Stomach (tissue), 9 donors: ENCODE data around the gene TTLL8. TPM values are rescaled to one million over a fixed set of nuclear protein-coding genes. Genes with fewer than 3 reads are reported as not detected.
"Not testable (repeated sequence)": the region's sequence is repeated elsewhere in the genome, so short reads cannot be mapped to it uniquely, and the experiment has no call there.

ENCODE experiments used
- DNase-seq, 2 donors: peaks; one replicate each; pipeline versions ENCODE4 v3.0.0 to v3.0.0-alpha.2; 2013 to 2019
- H3K27ac ChIP-seq, 5 donors: fragments of 200-600 bp in 4 of 5; sonication (generic) in 4 of 5; one replicate each; pipeline ENCODE4 v1.5.1; 2013 to 2019; ENCODE audit warnings: mild to moderate bottlenecking in 1 of 5, moderate library complexity in 1 of 5
- H3K27me3 ChIP-seq, 3 donors: fragments of 200-600 bp; sonication (generic); one replicate each; pipeline ENCODE4 v1.5.1; 2017 to 2019; ENCODE audit warnings: mixed run types in 1 of 3
- H3K36me3 ChIP-seq, 4 donors: fragments of 200-600 bp; sonication (generic); 1 replicate in 3 of 4; 2 replicates in 1 of 4; pipeline ENCODE4 v1.5.1; 2016 to 2019
- H3K4me1 ChIP-seq, 4 donors: fragments of 200-600 bp; sonication (generic); one replicate each; pipeline ENCODE4 v1.5.1; 2016 to 2019
- H3K4me3 ChIP-seq, 4 donors: fragments of 200-600 bp; sonication (generic) in 3 of 4; one replicate each; pipeline ENCODE4 v1.5.1; 2016 to 2019; ENCODE audit warnings: mild to moderate bottlenecking in 1 of 4
- H3K9me3 ChIP-seq, 4 donors: fragments of 200-600 bp; sonication (generic); one replicate each; pipeline ENCODE4 v1.5.1; 2016 to 2019
- CTCF ChIP-seq, 7 experiments: fragments of 450-650 bp in 4 of 7; fragments of 200-600 bp in 3 of 7; sonication (generic) in 3 of 7; IDR thresholded peaks; one replicate each; pipeline ENCODE4 v1.5.1; 2016 to 2019; ENCODE audit warnings: antibody characterized with exemption in 7 of 7, control low read depth in 2 of 7, mild to moderate bottlenecking in 1 of 7
- EP300 ChIP-seq: sonication (generic); formaldehyde crosslinking; IDR thresholded peaks from one replicate; pipeline ENCODE4 v1.6.1; 2017; ENCODE audit warnings: antibody characterized with exemption
- POLR2A ChIP-seq, 4 donors: fragments of 450-650 bp; IDR thresholded peaks; one replicate each; pipeline ENCODE4 v1.6.1; 2016; ENCODE audit warnings: antibody characterized with exemption in 4 of 4, control low read depth in 2 of 4, mild to moderate bottlenecking in 1 of 4, moderate library complexity in 1 of 4
- POLR2AphosphoS5 ChIP-seq, 3 donors: sonication (generic); formaldehyde crosslinking; IDR thresholded peaks; one replicate each; pipeline ENCODE4 v1.6.1; 2016; ENCODE audit warnings: antibody characterized with exemption in 3 of 3
- WGBS, 5 donors: extraction: QIAGEN DNeasy Blood & Tissue Kit in 3 of 5; methylation state at CpG; one replicate each; pipeline versions ENCODE4 v1.1.5 to v1.1.7; 2013 to 2018; 5-methylcytosine and 5-hydroxymethylcytosine counted together
- intact Hi-C: fragments of 100-400 bp; cut with DNase I; formaldehyde crosslinking; loops from one replicate; pipeline ENCODE4 v1.15.1; 2023; ENCODE audit warnings: low total_unique reads
- polyA plus RNA-seq, 3 donors: library from polyadenylated mRNA; stranded (reverse); fragments of 200-250 nt; gene quantifications; one replicate each; pipeline ENCODE4 v1.2.3, GENCODE V29; 2013
- total RNA-seq, 5 donors: library from RNA; depleted of rRNA; stranded (reverse); fragments of >200 nt; gene quantifications; one replicate each; pipeline versions ENCODE4 v1.1.0 to v1.2.3, GENCODE V29; 2014 to 2016
- donor health status: healthy with polysubstance abuse.
- donor health status: Bipolar disorder and iron deficiency.
- donor health status: healthy.

TTLL8 gene
- total and polyA plus RNA-seq, 8 donors, result not detected

DNA sequence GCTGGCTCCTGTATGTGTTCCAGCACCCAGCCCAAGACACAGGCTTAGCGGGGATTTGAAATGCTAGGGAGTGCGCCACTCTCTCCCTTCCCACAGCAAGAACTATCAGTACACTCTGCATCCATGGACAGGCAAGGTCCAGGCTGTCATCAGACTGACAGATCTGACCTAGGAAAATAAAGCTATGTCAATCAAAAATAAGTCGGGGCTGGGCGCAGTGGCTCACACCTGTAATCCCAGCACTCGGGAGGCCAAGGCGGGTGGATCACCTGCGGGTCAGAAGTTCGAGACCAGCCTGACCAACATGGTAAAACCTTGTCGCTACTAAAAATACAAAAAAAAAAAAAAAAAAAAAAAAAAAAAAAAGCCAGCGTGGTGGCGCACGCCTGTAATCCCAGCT, 30.0 kb upstream of the TTLL8 start:
- Histone ChIP-seq H3K36me3 (no peaks in the 10 kb centered on the region), H3K4me1 (peaks cover 0 to 4% (median 2%) of the 10 kb centered on the region in 4 donors), H3K9me3 (peaks cover 0 to 16% (median 11%) of the 10 kb centered on the region in 4 donors), H3K4me3 (no peak overlapping the region), H3K27me3 (peaks cover 0 to 68% (median 31%) of the 10 kb centered on the region in 3 donors), H3K27ac (no peak overlapping the region)
- DNase-seq, result no peak
- 95 to 96% (median 95%) methylated on average over 11 to 12 of the region's 12 CpGs for WGBS, 5 donors
- no peak for TF ChIP-seq CTCF (IDR thresholded peaks at IDR 0.05)
- no peak for TF ChIP-seq POLR2AphosphoS5 (IDR thresholded peaks at IDR 0.05)
- no peak for TF ChIP-seq POLR2A (IDR thresholded peaks at IDR 0.05)
- TF ChIP-seq EP300, result no peak
- intact Hi-C loops, result no loop called here

GRCh38 chr22:50087646-50088045, 29.5 kb upstream of the TTLL8 start:
- intact Hi-C loops, result no loop called here
- no peak for DNase-seq
- Histone ChIP-seq H3K36me3 (no peaks in the 10 kb centered on the region), H3K4me1 (peaks cover 0 to 4% (median 2%) of the 10 kb centered on the region in 4 donors), H3K27ac (no peak overlapping the region), H3K4me3 (no peak overlapping the region), H3K9me3 (peaks cover 0 to 16% (median 11%) of the 10 kb centered on the region in 4 donors), H3K27me3 (peaks cover 0 to 72% (median 34%) of the 10 kb centered on the region in 3 donors)
- TF ChIP-seq POLR2A (IDR thresholded peaks at IDR 0.05) (no peak), POLR2AphosphoS5 (IDR thresholded peaks at IDR 0.05) (no peak), CTCF (IDR thresholded peaks at IDR 0.05) (no peak), EP300 (no peak)
- WGBS, 5 donors, result 87 to 93% (median 91%) methylated on average over 7 to 12 of the region's 12 CpGs

- intact Hi-C loops, H3K4me1 ChIP-seq, DNase-seq, H3K27ac ChIP-seq, H3K36me3 ChIP-seq, H3K4me3 ChIP-seq: not testable (repeated sequence)
- H3K27me3 ChIP-seq, result peaks cover 0 to 78% (median 34%) of the 10 kb centered on the region in 3 donors
- WGBS, 5 donors, result 77 to 98% (median 93%) methylated on average over 4 of the region's 4 CpGs
- H3K9me3 ChIP-seq, result peaks cover 0 to 16% (median 11%) of the 10 kb centered on the region in 4 donors
Measured at GRCh38 chr22:50086975-50087374, 28.9 kb upstream of the TTLL8 start.

- peaks cover 0 to 16% (median 11%) of the 10 kb centered on the region in 4 donors for H3K9me3 ChIP-seq
- no peak overlapping the region for H3K27ac ChIP-seq
- TF ChIP-seq POLR2A (IDR thresholded peaks at IDR 0.05) (no peak), EP300 (no peak), POLR2AphosphoS5 (IDR thresholded peaks at IDR 0.05) (no peak), CTCF (IDR thresholded peaks at IDR 0.05) (no peak)
- H3K36me3 ChIP-seq, result no peaks in the 10 kb centered on the region
- peaks cover 0 to 79% (median 39%) of the 10 kb centered on the region in 3 donors for H3K27me3 ChIP-seq
- WGBS, 5 donors, result 50 to 79% (median 69%) methylated on average over 5 of the region's 5 CpGs
- H3K4me1 ChIP-seq, result peaks cover 0 to 4% (median 2%) of the 10 kb centered on the region in 4 donors
- DNase-seq, result no peak
- intact Hi-C loops, result no loop called here
- no peak overlapping the region for H3K4me3 ChIP-seq
Measured at GRCh38 chr22:50086526-50086925, 28.4 kb upstream of the TTLL8 start.

DNA sequence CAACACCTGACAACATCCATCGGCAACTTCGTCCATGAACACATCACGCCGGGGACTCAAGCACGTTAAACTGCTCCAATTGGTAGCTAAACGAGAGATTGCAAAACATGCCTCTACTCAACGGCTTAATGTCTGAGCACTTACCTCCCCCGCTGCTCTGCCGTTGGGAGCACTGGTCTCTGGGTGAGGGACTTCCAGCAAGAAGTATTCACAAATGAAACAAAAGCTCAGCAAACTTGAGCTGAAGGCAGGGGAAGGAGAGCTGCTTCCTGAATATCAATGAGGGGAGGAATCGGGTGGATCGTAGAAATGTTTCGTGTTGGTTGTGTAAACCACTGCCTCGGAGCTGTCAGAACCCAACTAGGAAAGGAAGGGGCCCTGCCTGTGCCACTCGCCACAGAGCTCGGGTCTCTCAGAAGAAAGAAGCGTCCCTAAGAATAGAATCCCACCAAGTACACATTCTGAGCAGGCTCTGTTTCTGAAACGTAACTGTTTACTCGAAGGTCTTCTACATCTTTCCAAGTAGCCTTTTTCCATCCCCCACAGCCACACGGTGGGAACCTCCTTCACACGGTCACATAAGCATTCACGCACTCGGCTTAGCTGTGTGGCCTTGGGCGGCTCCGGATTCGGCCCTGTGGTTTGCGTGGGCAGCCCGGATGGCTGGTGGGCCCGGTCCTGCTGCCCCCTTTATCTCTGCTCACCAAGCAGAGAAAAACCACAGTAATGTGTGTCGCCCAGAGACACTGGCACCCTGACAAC, 27.3 kb upstream of the TTLL8 start, which contains the start of gene MLC1:
MLC1 (minus strand) TSS at position 216 of the 762 bp plus-strand sequence. CDS start 524 bp downstream, outside the sequence.
- H3K4me3 ChIP-seq, result no peak within 1 kb of the TSS
- no peak for DNase-seq
- H3K4me1 ChIP-seq, result peaks cover 0 to 4% (median 2%) of the 10 kb centered on the region in 4 donors
- peaks cover 0 to 75% (median 41%) of the 10 kb centered on the region in 3 donors for H3K27me3 ChIP-seq
- H3K9me3 ChIP-seq, result peaks cover 0 to 11% (median 10%) of the 10 kb centered on the region in 4 donors
- TF ChIP-seq POLR2AphosphoS5 (IDR thresholded peaks at IDR 0.05) (no peak), CTCF (IDR thresholded peaks at IDR 0.05) (no peak), POLR2A (IDR thresholded peaks at IDR 0.05) (no peak), EP300 (no peak)
- no peaks in the 10 kb centered on the region for H3K36me3 ChIP-seq
- intact Hi-C loops, result no loop called here
- H3K27ac ChIP-seq, result no peak within 1 kb of the TSS
- WGBS, 5 donors, result 42 to 47% (median 44%) methylated on average over 29 of the region's 29 CpGs
